Breast epithelium (tissue), 3 donors: Measurements from ENCODE around the gene COMMD1.
"Not testable (repeated sequence)": the region's sequence is repeated elsewhere in the genome, so short reads cannot be mapped to it uniquely, and the experiment has no call there.

ENCODE experiments used
- CTCF ChIP-seq, 3 donors: fragments of 450-650 bp; IDR thresholded peaks; one replicate each; pipeline ENCODE4 v1.5.1; 2016 to 2017; ENCODE audit warnings: antibody characterized with exemption in 3 of 3, mild to moderate bottlenecking in 3 of 3, moderate library complexity in 3 of 3
- POLR2A ChIP-seq: fragments of 450-650 bp; IDR thresholded peaks from one replicate; pipeline ENCODE4 v1.6.1; 2016; ENCODE audit warnings: antibody characterized with exemption, mild to moderate bottlenecking, moderate library complexity
- POLR2AphosphoS5 ChIP-seq, 3 donors: sonication (generic); formaldehyde crosslinking; IDR thresholded peaks; one replicate each; pipeline ENCODE4 v1.6.1; 2017; ENCODE audit warnings: antibody characterized with exemption in 3 of 3

DNA sequence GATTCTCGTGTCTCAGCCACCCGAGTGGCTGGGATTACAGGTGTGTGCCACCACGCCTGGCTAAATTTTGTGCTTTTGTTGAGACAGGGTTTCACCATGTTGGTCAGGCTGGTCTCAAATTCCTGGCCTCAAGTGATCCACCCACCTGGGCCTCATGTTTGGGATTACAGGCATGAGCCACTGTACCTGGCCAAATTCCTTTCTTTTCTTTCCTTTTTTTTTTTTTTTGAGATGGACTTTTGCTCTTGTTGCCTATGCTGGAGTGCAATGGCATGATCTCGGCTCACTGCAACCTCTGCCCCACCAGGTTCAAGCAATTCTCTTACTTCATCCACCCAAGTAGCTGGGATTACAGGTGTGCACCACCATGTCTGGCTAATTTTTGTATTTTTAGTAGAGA lies 9.3 kb downstream of the COMMD1 start:
- not testable (repeated sequence) for TF ChIP-seq CTCF (IDR thresholded peaks at IDR 0.05); POLR2A; POLR2AphosphoS5 (IDR thresholded peaks at IDR 0.05)
